Fibroblast of mammary gland (primary cell): ENCODE data around the gene SLC6A8.

ENCODE experiments used
- DNase-seq: peaks from one replicate; pipeline ENCODE4 v3.0.0-alpha.2; 2010; ENCODE audit warnings: low read depth
- H3K4me3 ChIP-seq: 2 replicates; pipeline ENCODE4 v1.5.1; 2011; ENCODE audit warnings: low read depth, mild to moderate bottlenecking, low read length, moderate library complexity; ENCODE audit not compliant: control insufficient read depth
- CTCF ChIP-seq: conservative IDR thresholded peaks from 2 replicates; pipeline ENCODE4 v1.5.1; 2011; ENCODE audit warnings: low read depth, low read length, inconsistent platforms; ENCODE audit not compliant: control insufficient read depth, insufficient read depth

The SLC6A8 gene

GRCh38 chrX:153719701-153720100, 32.0 kb downstream of the SLC6A8 start:
- DNase-seq = no peak
- H3K4me3 ChIP-seq = no peak overlapping the region
- no peak for TF ChIP-seq CTCF

- peak; percentile 42 for DNase-seq
- TF ChIP-seq CTCF = no peak
- peak overlapping the region; percentile 59 for H3K4me3 ChIP-seq
Observed at GRCh38 chrX:153722704-153723350, 35.1 kb downstream of the SLC6A8 start.

- H3K4me3 ChIP-seq = peak overlapping the region; percentile 59
- TF ChIP-seq CTCF = peak; percentile 28
- peak; percentile 38 for DNase-seq
Observed at GRCh38 chrX:153723351-153724251, 35.9 kb downstream of the SLC6A8 start.

- no peak for TF ChIP-seq CTCF
- DNase-seq = peak; percentile 75
- peak within 1 kb of the TSS; percentile 59 for H3K4me3 ChIP-seq
Observed at GRCh38 chrX:153724252-153725038, 36.7 kb downstream of the SLC6A8 start, which contains the start of the genes ABCD1 and BCAP31. TSS of gene ABCD1 (plus strand) at chrX:153724856. CDS start at chrX:153725267, 411 bp downstream. TSS of gene BCAP31 (minus strand) at chrX:153724387. CDS start at chrX:153723244, 1,143 bp downstream.

GRCh38 chrX:153725039-153725831, 37.5 kb downstream of the SLC6A8 start:
- H3K4me3 ChIP-seq = peak overlapping the region; percentile 25
- no peak for DNase-seq
- no peak for TF ChIP-seq CTCF
